MM.1S (cell line): ENCODE results near the gene DCBLD2.
"Not testable (repeated sequence)": the region's sequence is repeated elsewhere in the genome, so short reads cannot be mapped to it uniquely, and the experiment has no call there.

Experiments
- DNase-seq: peaks from one replicate; pipeline ENCODE4 v3.0.0-alpha.2; 2015
- H2AFZ ChIP-seq: fragments of 300-600 bp; sonication (generic); 2 replicates; pipeline ENCODE4 v1.6.0; 2016; ENCODE audit warnings: antibody characterized with exemption, low read length
- H3F3A ChIP-seq: fragments of 300-600 bp; sonication (generic); 2 replicates; pipeline ENCODE4 v1.6.1; 2016; ENCODE audit warnings: mild to moderate bottlenecking, antibody characterized with exemption, low read length, moderate library complexity, mixed read lengths; ENCODE audit not compliant: insufficient read depth
- H3K27ac ChIP-seq: fragments of 300-600 bp; sonication (generic); 2 replicates; pipeline ENCODE4 v1.5.1; 2016; ENCODE audit warnings: mild to moderate bottlenecking, low read length
- H3K27me3 ChIP-seq: fragments of 300-600 bp; sonication (generic); replicated peaks from 2 replicates; pipeline ENCODE4 v1.6.0; 2016; ENCODE audit warnings: low read length; ENCODE audit not compliant: insufficient read depth
- H3K36me3 ChIP-seq: fragments of 300-600 bp; sonication (generic); replicated peaks from 2 replicates; pipeline ENCODE4 v1.6.1; 2016; ENCODE audit warnings: mild to moderate bottlenecking, low read length, mixed read lengths; ENCODE audit not compliant: insufficient read depth
- H3K4me1 ChIP-seq: fragments of 300-600 bp; sonication (generic); 2 replicates; pipeline ENCODE4 v1.6.1; 2016; ENCODE audit warnings: low read length, mixed read lengths
- H3K4me2 ChIP-seq: fragments of 300-600 bp; sonication (generic); 2 replicates; pipeline ENCODE4 v1.6.0; 2016; ENCODE audit warnings: low read depth, low read length
- H3K4me3 ChIP-seq: fragments of 300-600 bp; sonication (generic); 2 replicates; pipeline ENCODE4 v1.5.1; 2016; ENCODE audit warnings: low read length, mixed read lengths
- H3K79me2 ChIP-seq: fragments of 300-600 bp; sonication (generic); 2 replicates; pipeline ENCODE4 v1.6.1; 2016; ENCODE audit warnings: mixed run types, low read length, mixed read lengths
- H3K9ac ChIP-seq: fragments of 300-600 bp; sonication (generic); 2 replicates; pipeline ENCODE4 v1.6.1; 2016; ENCODE audit warnings: low read length, mixed read lengths
- H3K9me2 ChIP-seq: fragments of 300-600 bp; sonication (generic); replicated peaks from 2 replicates; pipeline ENCODE4 v1.6.1; 2016; ENCODE audit warnings: mild to moderate bottlenecking, low read length, mixed read lengths; ENCODE audit not compliant: insufficient read depth
- H3K9me3 ChIP-seq: fragments of 300-600 bp; sonication (generic); replicated peaks from 2 replicates; pipeline ENCODE4 v1.6.1; 2016; ENCODE audit warnings: mild to moderate bottlenecking, low read length, mixed read lengths; ENCODE audit not compliant: insufficient read depth
- H4K20me1 ChIP-seq: fragments of 300-600 bp; sonication (generic); 2 replicates; pipeline ENCODE4 v1.6.1; 2016; ENCODE audit warnings: mild to moderate bottlenecking, low read length, moderate library complexity, mixed read lengths; ENCODE audit not compliant: insufficient read depth
- EZH2 ChIP-seq: fragments of 300-600 bp; sonication (generic); optimal IDR thresholded peaks from 2 replicates; pipeline ENCODE3; 2017; ENCODE audit warnings: low read depth, mild to moderate bottlenecking, antibody characterized with exemption, low read length, mixed read lengths
- EZH2phosphoT487 ChIP-seq: fragments of 300-600 bp; sonication (generic); IDR thresholded peaks from 2 replicates; pipeline ENCODE4 v1.6.1; 2018; ENCODE audit warnings: antibody characterized with exemption, low read length
- TF ChIP-seq, protein P1 (sequence below): fragments of 300-600 bp; sonication (generic); IDR thresholded peaks from 2 replicates; pipeline ENCODE4 v1.5.1; 2016; ENCODE audit warnings: antibody characterized with exemption, low read length, mixed read lengths

The DCBLD2 gene

DNA sequence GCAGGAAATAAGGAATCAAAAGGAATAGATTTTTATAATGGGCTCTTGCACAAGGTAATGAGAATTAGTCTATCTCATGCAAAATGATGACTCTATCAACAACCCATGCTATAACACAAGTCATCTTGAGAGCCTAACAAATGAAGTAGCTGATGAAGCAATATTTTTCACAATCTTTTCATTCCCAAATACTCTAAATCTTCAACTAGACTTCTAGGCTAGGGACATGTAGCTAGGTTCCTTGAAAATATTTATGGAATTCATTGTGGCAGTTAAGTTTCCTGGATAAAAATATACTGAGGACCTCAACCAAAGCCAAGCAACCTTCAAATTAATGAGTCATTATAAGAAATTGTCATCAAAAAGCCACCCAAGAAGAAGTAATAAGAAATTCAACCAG lies 55.4 kb downstream of the DCBLD2 start:
- no peaks in the 10 kb centered on the region for H3K4me1 ChIP-seq
- no peaks in the 10 kb centered on the region for H3K9me2 ChIP-seq
- H2AFZ ChIP-seq = no peak overlapping the region

DNA sequence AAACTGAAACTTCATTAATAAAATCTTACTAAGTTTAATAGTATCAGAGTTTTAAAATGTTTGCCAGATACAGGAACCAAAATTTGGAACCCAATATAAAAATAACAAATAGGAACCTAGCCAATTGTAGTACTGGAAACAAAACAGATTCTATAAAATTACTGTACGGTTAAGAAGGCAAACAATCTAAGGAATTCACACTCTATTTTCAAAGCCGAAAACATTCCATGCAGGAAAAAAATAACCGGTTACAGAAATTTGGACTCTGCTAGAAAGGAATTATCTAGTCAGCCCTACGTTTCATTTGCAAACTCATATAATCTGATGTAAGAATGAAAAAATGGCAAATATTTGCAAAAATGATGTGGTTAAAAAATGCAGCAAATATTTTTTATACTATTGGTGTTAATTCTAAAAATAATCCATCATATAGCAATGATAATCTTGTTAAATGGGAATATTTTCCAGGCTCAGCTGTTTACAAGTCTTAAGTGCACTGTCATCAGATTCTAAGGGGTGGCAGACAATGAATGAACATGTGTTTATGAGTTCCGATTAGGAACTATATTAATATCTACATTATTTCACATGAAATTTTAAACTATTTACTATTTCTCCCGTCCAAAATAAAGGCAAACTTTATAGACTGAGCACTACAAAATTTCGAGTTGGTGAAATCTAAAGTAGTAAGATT lies 58.1 kb downstream of the DCBLD2 start:
- H3K9me3 ChIP-seq = no peaks in the 10 kb centered on the region
- no peak overlapping the region for H3K27ac ChIP-seq
- no peak for TF ChIP-seq EZH2phosphoT487
- TF ChIP-seq, protein P1, sequence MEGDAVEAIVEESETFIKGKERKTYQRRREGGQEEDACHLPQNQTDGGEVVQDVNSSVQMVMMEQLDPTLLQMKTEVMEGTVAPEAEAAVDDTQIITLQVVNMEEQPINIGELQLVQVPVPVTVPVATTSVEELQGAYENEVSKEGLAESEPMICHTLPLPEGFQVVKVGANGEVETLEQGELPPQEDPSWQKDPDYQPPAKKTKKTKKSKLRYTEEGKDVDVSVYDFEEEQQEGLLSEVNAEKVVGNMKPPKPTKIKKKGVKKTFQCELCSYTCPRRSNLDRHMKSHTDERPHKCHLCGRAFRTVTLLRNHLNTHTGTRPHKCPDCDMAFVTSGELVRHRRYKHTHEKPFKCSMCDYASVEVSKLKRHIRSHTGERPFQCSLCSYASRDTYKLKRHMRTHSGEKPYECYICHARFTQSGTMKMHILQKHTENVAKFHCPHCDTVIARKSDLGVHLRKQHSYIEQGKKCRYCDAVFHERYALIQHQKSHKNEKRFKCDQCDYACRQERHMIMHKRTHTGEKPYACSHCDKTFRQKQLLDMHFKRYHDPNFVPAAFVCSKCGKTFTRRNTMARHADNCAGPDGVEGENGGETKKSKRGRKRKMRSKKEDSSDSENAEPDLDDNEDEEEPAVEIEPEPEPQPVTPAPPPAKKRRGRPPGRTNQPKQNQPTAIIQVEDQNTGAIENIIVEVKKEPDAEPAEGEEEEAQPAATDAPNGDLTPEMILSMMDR = no peak
- TF ChIP-seq EZH2 = no peak
- no peak overlapping the region for H3K9ac ChIP-seq
- no peaks in the 10 kb centered on the region for H3K36me3 ChIP-seq
- no peaks in the 10 kb centered on the region for H3K4me1 ChIP-seq
- no peaks in the 10 kb centered on the region for H3K9me2 ChIP-seq
- H2AFZ ChIP-seq = no peak overlapping the region
- no peak for DNase-seq
- no peak overlapping the region for H3K4me3 ChIP-seq
- no peaks in the 10 kb centered on the region for H4K20me1 ChIP-seq
- no peak overlapping the region for H3K4me2 ChIP-seq
- H3K27me3 ChIP-seq = no peaks in the 10 kb centered on the region
- no peaks in the 10 kb centered on the region for H3K79me2 ChIP-seq
- H3F3A ChIP-seq = no peaks in the 10 kb centered on the region

More for the DNA sequence above, 55.4 kb downstream of the DCBLD2 start:
- H3K4me2 ChIP-seq = no peak overlapping the region
- H4K20me1 ChIP-seq = no peaks in the 10 kb centered on the region
- no peaks in the 10 kb centered on the region for H3K9me3 ChIP-seq
- no peak overlapping the region for H3K4me3 ChIP-seq
- no peaks in the 10 kb centered on the region for H3K79me2 ChIP-seq
- no peaks in the 10 kb centered on the region for H3F3A ChIP-seq
- H3K36me3 ChIP-seq = no peaks in the 10 kb centered on the region
- H3K27me3 ChIP-seq = no peaks in the 10 kb centered on the region
- TF ChIP-seq, protein P1 = no peak
- TF ChIP-seq EZH2 = no peak
- no peak for TF ChIP-seq EZH2phosphoT487
- DNase-seq = no peak
- no peak overlapping the region for H3K9ac ChIP-seq
- no peak overlapping the region for H3K27ac ChIP-seq

DNA sequence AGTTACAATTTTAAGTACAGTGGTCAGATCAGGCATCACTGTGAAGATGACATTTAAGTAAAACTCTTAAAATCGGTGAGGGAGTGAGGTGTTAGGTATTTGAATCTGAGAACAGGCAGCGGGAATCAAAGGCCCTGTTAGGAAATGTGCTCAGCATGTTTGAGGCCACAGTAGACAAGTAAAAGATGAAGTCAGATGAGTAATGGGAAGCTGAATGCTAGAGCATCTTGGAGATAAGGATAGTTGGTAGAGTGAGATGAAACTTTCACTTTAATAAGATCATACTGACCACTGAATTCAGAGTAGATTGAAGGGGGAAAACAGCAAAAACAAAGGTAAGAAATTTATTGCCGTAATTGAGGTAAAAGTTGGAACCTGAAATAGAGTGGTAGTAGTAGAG lies 61.6 kb downstream of the DCBLD2 start:
- Histone ChIP-seq H3K4me2 (no peak overlapping the region), H4K20me1 (no peaks in the 10 kb centered on the region), H3K9me3 (no peaks in the 10 kb centered on the region), H3K27me3 (no peaks in the 10 kb centered on the region), H3K9ac (no peak overlapping the region), H3K4me3 (no peak overlapping the region), H3K4me1 (no peaks in the 10 kb centered on the region), H3K27ac (no peak overlapping the region), H3F3A (no peaks in the 10 kb centered on the region), H3K36me3 (no peaks in the 10 kb centered on the region), H2AFZ (no peak overlapping the region), H3K9me2 (no peaks in the 10 kb centered on the region), H3K79me2 (no peaks in the 10 kb centered on the region)
- TF ChIP-seq EZH2 = no peak
- TF ChIP-seq EZH2phosphoT487 = no peak
- TF ChIP-seq, protein P1 = no peak
- DNase-seq = no peak

DNA sequence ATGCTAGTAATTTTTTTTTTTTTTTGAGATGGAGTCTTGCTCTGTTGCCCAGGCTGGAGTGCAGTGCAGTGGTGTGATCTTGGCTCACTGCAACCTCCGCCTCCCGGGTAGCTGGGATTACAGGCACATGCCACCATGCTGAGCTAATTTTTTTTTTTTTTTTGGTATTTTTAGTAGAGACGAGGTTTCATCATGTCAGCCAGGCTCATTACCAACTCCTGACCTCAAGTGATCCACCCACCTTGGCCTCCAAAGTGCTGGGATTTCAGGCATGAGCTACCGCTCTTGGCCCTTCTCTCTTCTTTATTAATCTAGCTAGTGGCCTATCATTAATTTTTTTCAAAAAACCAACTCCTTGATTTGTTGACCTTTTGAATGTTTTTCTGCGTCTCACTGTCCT lies 70.4 kb downstream of the DCBLD2 start:
- not testable (repeated sequence) for H3K9me2 ChIP-seq, H3K27ac ChIP-seq, H3K36me3 ChIP-seq

More for the DNA sequence above, 70.4 kb downstream of the DCBLD2 start:
- H3K4me1 ChIP-seq = peaks cover 13% of the 10 kb centered on the region; the same call in 1 of the 2 replicates
- H3K9me3 ChIP-seq, H3K27me3 ChIP-seq, H3K79me2 ChIP-seq, H4K20me1 ChIP-seq, H2AFZ ChIP-seq, H3K9ac ChIP-seq, H3K4me2 ChIP-seq, DNase-seq, H3K4me3 ChIP-seq, H3F3A ChIP-seq: not testable (repeated sequence)
